Measurements from ENCODE around the gene PDLIM5. TPM values are rescaled to one million over a fixed set of nuclear protein-coding genes. Genes with fewer than 3 reads are reported as not detected.
"Not testable (repeated sequence)": the region's sequence is repeated elsewhere in the genome, so short reads cannot be mapped to it uniquely, and the experiment has no call there.

PDLIM5 gene
- total RNA-seq, 1 donor from 2014 or later: 211 TPM

GRCh38 chr4:94650134-94650495 is 198.4 kb downstream of the PDLIM5 start:
- DNase-seq (ENCODE audit: low spot score) (no peak), ATAC-seq (no peak)
- intact Hi-C loops (cut with DNase I): no loop called here

- no peak for DNase-seq (ENCODE audit: low spot score)
- ATAC-seq: no peak
- intact Hi-C loops (cut with DNase I): no loop called here
These were observed 198.9 kb downstream of the PDLIM5 start for GRCh38 chr4:94650690-94651089.

- intact Hi-C loops (cut with DNase I): no loop called here
These were observed 201.4 kb downstream of the PDLIM5 start for GRCh38 chr4:94653095-94653649.

GRCh38 chr4:94653984-94654609 is 202.4 kb downstream of the PDLIM5 start:
- ATAC-seq (peak; percentile 10), DNase-seq (ENCODE audit: low spot score) (no peak)
- intact Hi-C loops (cut with DNase I): no loop called here

More at GRCh38 chr4:94653095-94653649, 201.4 kb downstream of the PDLIM5 start:
- DNase-seq (ENCODE audit: low spot score) (no peak), ATAC-seq (no peak)

- no peak for DNase-seq (ENCODE audit: low spot score)
- ATAC-seq: peak; percentile 22
- intact Hi-C loops (cut with DNase I): no loop called here
These were observed 203.0 kb downstream of the PDLIM5 start for GRCh38 chr4:94654714-94655113.

GRCh38 chr4:94660614-94661013 is 208.9 kb downstream of the PDLIM5 start:
- DNase-seq (ENCODE audit: low spot score) (no peak), ATAC-seq (no peak)
- intact Hi-C loops (cut with DNase I): no loop called here

GRCh38 chr4:94665021-94665420 is 213.3 kb downstream of the PDLIM5 start:
- ATAC-seq; DNase-seq (ENCODE audit: low spot score); intact Hi-C loops (cut with DNase I): not testable (repeated sequence)

- ATAC-seq: no peak
- no peak for DNase-seq (ENCODE audit: low spot score)
- intact Hi-C loops (cut with DNase I): no loop called here
These were observed 214.0 kb downstream of the PDLIM5 start for GRCh38 chr4:94665500-94666404.

GRCh38 chr4:94668724-94669123 is 217.0 kb downstream of the PDLIM5 start:
- ATAC-seq (no peak), DNase-seq (ENCODE audit: low spot score) (no peak)
- intact Hi-C loops (cut with DNase I): no loop called here

- DNase-seq (ENCODE audit: low spot score) (no peak), ATAC-seq (peak; percentile 91)
- intact Hi-C loops (cut with DNase I): no loop called here
These were observed 218.2 kb downstream of the PDLIM5 start for GRCh38 chr4:94669672-94670664.

GRCh38 chr4:94671113-94671512 is 219.4 kb downstream of the PDLIM5 start:
- DNase-seq (ENCODE audit: low spot score): no peak
- ATAC-seq: no peak
- intact Hi-C loops (cut with DNase I): no loop called here

- intact Hi-C loops (cut with DNase I): no loop called here
- DNase-seq (ENCODE audit: low spot score) (no peak), ATAC-seq (no peak)
These were observed 222.2 kb downstream of the PDLIM5 start for GRCh38 chr4:94673961-94674360.

- intact Hi-C loops (cut with DNase I): no loop called here
- no peak for ATAC-seq
These were observed 225.2 kb downstream of the PDLIM5 start for GRCh38 chr4:94676970-94677369.

GRCh38 chr4:94678896-94679295 is 227.2 kb downstream of the PDLIM5 start:
- intact Hi-C loops (cut with DNase I): no loop called here
- DNase-seq (ENCODE audit: low spot score): no peak
- ATAC-seq: no peak

More at GRCh38 chr4:94676970-94677369, 225.2 kb downstream of the PDLIM5 start:
- no peak for DNase-seq (ENCODE audit: low spot score)

GRCh38 chr4:94680176-94680862 is 228.6 kb downstream of the PDLIM5 start:
- intact Hi-C loops (cut with DNase I): no loop called here
- ATAC-seq (no peak), DNase-seq (ENCODE audit: low spot score) (no peak)

GRCh38 chr4:94686086-94686485 is 234.3 kb downstream of the PDLIM5 start:
- intact Hi-C loops (cut with DNase I): no loop called here
- DNase-seq (ENCODE audit: low spot score): no peak
- ATAC-seq: no peak

- intact Hi-C loops (cut with DNase I): no loop called here
- no peak for ATAC-seq
- no peak for DNase-seq (ENCODE audit: low spot score)
These were observed 237.6 kb downstream of the PDLIM5 start for GRCh38 chr4:94689155-94689860.

- intact Hi-C loops (cut with DNase I): no loop called here
- DNase-seq (ENCODE audit: low spot score) (no peak), ATAC-seq (no peak)
These were observed 239.1 kb downstream of the PDLIM5 start for GRCh38 chr4:94690851-94691254.

All from sciatic nerve (tissue), 2 donors.